Measurements from ENCODE around the gene GNB1L.

DNA sequence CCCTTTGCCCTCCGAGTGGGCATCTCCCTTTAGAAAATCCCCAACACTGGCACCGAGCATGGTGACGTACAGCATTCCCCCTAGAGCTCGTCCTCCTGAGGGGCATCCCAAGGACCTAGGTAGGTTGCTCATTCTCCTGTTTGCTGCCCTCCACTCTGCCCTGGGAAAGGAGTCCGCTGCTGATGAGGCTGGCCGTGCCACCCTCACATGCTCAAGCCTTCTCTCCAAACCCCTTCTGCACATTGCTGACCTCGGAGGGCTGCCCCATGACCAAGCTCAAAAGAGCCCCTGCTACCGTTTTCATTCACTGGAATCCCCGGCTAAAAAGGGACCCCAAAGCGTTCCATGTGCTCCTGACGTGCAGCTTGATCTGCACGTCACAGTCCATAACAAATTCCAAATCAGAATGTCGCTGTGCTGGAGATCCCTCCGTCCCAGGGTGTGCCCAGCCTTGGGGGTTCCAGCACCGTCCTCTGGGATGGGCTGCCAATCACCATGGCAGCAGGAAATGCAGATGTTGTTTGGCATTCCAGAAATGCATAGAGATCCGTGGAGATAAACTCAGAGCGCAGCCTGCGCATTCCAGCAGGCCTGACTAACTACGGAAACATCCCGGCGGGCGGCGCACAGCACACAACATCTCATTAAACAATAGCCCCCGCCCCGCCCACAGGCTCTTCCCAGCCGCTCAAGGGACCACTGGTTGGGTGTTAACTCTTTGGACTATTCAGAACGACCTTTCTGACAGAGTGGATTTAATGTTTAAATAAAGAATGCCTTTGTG, 26.3 kb upstream of the GNB1L start:
- TF ChIP-seq CTCF (IDR thresholded peaks at IDR 0.05), result no peak
- no peak for TF ChIP-seq POLR2A (IDR thresholded peaks at IDR 0.05)
- TF ChIP-seq POLR2AphosphoS5 (IDR thresholded peaks at IDR 0.05), result peak; percentile 14

Data from prostate gland (tissue), 2 donors.